ENCODE measurements around the gene ZNF618.

ZNF618 gene

DNA sequence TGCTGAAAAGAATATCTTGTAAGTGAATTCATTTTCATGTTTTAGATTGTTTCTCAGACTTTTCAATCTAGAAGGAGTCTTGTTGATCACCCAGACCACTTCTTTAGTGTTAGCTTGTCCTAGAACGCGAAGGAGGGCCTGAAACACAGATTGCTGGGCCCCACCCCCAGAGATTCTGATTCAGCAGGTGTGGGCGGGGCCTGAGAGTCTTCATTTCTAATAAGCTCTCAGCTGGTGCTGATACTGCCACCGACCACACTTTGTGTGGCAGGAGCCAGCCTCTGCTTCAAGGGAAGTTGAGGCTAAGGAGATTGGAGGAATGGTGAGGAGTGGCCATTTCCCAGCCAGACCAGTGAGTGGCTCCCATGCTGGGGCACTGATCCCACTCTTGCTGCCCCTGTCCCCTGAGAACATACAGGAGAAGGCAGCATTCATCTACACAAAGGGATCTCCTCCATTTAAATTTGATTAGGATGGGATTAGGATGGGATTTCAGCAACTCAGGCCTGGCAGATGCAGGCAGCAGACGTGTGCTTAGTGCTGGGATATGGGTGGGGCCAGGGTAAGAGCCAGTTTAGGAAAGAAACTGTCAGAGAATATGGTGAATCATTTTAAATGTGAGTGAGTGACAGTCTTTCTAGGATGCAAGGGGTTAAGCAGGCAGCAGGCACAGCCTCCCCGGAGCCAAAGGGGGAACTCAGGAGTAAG lies 35.9 kb downstream of the ZNF618 start:
- FAIRE-seq, result no peak

DNA sequence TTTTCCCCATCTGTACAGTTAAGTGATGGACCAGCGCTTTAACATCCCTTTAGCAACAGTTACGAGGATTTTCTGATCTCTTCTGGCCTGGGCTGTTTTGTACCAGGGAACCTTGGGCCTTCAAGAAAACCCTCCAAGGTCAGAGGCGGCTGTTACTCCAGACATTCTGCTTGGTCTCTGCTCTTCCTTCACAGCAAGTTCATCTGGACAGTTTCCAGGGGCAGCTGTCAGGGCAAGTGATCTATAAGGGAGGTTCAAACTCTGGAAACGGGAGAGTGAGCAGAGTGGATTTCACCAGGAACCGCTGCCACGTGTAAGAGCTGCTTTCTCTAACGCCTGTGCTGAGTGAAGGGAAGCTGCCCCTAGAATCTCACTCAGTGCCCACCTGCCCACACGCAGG lies 36.7 kb downstream of the ZNF618 start:
- no peak for FAIRE-seq

DNA sequence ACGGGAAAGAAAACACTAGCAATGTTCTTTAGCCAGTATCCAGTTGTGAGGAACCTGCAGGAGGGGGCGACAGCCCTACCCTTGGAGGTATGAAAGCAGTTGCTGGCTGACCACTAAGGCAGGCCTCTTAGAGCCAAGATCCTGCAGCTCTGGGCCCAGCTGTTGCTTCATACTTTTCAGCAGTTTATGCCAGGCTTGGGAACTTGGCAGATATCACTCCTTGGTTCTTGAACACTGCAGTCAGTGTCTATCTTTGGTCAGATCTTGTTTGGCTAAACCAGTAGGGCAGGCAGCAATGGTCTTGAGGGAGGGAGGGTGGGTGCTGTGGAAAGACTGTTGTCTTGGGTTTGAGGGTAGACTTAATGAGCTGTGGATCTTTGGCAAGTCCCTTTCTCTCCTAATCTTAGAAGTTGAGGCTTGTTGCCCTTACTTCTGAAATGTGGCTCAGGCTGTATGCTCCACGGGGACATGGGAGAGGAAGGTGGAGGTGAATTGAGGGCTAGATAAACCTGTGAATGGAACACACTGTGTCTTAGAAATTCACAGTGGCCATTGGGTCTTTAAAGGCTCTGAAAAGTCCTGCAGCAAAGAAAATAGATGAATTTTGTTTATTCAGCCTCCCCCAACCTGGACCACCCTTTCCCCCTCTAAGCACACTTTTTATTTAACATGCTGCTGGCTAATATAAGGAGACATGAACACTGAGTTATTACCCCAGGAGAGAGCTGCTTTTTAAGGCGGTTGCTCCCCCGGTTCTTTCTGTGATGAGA lies 37.5 kb downstream of the ZNF618 start:
- FAIRE-seq, result no peak

DNA sequence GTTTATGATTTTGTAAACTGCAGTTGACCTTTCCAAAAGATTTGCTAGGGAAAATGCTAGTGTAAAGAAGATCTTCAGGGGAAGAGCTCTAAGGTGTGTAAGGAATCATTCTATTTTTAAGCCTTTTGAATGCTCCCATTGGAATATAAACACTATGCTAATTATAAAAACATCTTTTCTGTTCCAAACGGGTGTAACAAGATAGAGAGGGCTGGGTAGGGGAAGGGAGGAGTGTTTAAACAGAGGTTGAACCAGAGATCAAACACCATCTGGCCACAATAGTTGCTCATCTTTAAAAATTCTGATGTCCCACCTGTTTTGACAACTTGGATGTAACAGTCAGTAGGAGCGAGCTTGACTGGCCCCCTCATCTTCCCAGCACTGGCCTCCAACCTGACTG lies 38.4 kb downstream of the ZNF618 start:
- FAIRE-seq, result no peak

DNA sequence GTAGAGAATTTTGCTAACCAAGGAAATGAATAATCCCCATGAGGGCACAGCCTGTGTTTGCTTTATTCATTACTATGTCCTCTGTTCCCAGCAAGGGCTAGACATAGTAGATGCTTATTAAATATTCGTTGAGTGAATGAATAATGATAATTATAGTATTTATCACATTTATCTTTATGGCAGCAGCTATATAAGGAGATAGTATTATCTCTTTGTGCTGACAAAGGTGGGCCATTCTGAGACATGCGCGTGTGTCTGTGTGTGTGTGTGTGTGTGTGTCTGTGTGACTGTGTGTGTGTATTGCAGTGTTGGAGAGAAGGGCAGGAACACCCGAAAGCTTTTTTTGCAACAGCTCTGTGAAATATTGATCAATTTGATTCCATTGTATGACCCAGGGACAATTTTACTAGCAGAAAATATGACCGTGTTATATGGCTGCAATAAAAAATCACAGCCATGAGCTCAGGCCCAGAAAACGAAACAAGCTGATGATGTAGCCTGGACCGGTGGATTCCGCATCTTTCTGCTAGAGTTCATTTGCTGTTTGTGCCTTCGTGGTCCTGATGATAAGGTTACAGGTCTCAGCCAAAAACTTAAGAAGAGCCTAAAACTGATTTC lies 39.8 kb downstream of the ZNF618 start:
- no peak for FAIRE-seq

DNA sequence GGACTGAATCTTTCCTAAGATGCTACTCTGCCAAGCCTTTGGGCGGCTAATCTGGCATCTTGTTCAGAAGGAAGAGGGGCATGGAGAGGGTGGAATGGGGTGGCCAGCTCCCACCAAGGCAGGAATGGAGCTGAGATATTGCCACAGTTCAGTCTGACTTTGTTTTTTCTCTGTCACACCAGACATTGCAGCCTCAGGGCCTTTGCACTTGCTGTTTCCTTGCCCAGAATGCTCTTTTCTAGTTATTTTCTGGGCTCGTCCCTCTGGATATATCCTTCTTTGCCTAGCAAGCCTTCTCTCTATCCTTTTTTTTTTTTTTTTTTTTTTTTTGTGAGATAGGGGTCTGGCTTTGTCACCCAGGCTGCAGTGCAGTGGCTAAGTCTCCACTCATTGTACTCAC lies 40.8 kb downstream of the ZNF618 start:
- FAIRE-seq, result no peak

DNA sequence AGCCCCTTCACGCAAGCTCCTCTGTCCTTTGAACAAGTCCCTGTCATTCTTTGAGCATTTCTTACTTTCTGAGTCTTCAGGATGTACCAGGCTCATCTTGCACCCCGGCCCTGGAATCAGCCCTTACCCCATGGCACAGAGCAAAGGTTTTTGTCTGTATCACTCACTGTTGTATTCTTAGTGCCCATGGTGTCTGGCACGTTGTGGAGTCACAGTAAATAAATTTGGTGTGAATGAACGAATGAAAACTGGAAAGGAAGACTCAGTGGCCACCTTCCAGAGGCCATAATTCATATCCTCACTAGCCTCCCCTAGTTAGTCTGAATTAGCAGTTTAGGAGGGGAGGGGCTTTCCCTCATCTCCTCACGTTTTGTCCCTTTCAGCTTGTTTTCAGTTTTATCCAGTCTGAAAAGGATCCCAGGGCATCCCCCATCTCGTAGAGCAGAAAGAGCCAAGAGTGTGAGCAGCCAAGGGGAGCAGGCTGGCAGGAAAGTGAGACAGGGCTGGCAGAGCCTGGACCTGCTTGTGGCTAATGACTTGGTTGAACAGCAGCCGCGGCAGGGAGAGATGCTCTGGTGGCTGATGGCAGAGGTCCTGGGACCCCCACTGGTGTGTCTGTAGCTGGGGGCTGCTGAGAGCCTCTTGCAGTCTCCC lies 42.7 kb downstream of the ZNF618 start:
- no peak for FAIRE-seq

DNA sequence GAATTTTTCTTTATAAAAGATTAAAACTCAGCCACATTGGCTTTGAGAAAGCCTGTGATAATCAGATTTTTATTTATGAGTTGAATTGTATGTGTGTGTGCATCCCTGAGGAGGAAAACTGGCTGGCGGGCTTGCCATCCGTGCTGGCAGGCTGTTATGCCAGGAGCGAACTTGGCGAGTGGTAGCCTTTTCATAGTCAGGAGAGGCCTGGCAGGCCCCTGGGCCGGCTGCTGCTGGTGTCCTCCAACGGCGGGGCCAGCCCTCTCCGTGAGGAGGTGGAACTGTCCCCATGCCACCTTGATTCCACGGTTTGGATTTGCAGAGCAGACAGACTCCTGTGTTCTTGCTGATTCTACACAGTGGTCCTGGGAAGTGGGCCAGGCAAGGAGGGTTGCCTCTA lies 43.3 kb downstream of the ZNF618 start:
- no peak for FAIRE-seq

DNA sequence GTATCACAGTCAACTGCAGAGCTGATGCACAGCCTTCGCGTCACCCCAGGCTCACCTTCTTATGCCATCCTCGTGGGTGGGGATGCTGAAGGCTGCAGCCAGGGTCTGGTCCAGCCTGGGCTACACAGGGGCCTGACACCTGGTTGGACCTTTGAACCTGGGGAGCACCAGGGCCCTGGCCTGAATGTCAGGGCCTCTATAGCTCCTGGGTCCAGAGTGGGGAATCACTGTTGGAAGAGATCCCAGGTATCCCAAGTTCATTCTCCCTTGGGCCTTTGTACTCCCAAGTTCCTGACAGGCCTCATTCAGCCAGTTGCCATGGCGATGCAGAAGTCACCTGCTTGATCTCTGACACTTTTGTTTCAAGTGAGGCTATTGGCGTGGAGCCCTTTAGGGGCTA lies 43.8 kb downstream of the ZNF618 start:
- no peak for FAIRE-seq

DNA sequence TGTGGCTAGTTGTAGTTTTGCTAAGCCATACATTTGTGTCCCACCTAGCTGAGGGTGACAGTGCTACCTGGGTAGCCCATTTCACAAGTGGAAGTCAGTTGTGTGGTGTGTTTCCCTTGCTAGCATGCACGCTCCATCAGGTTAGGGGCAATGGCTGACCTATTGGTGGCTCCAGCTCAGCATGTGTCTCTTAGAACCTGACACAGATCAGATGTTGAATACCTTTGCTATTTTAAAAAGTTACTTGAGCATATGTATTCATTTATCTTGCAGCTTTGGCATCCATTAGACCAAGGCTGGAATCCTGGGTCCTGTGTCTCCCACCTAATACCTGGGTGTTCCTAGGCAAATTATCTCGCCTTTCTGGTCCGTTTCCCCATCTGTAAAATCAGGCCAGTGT lies 44.8 kb downstream of the ZNF618 start:
- no peak for FAIRE-seq

DNA sequence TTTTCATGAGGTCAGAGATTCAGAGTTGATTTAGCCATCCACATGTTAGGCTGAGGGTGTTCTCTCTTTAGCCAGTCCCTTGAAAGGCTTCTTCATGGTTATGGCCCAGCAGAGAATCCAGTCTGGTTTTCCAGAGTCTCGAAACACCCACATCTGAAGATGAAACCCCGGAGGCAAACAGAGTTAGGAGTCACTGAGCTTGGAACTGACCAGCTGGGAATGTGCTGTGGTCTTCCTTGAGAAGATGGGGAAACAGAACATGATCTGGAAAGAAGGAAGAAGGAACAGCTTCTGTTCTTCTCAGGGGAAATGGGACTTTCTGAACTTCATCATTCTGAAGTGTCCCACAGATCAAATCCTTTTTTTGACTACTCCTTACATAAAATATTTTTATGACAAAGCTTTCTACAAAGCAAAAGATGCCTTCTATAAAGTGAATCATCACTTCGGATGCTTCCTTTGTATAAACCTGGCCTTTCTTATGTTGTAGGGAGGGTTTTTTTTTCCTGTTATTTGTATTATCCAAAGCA lies 45.4 kb downstream of the ZNF618 start:
- FAIRE-seq, result no peak

DNA sequence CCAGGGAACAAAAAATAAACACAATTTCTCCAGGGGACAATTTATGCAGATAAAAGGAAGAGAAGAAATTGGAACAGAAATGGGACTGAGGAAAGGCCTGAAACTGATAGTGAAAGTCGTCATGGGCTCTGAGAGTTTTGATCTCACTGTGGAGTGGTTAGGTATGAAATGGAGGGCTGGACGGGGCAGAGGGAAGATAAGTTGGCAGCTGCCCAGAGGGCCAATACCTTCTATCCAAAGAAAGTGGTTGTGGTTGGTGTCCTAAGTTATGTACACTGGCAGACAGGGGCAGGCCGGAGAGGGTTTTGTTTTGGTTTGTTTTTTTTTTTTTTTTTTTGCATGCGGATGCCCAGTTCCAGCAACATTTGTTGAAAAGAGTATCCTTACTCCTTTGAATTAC lies 46.1 kb downstream of the ZNF618 start:
- no peak for FAIRE-seq

DNA sequence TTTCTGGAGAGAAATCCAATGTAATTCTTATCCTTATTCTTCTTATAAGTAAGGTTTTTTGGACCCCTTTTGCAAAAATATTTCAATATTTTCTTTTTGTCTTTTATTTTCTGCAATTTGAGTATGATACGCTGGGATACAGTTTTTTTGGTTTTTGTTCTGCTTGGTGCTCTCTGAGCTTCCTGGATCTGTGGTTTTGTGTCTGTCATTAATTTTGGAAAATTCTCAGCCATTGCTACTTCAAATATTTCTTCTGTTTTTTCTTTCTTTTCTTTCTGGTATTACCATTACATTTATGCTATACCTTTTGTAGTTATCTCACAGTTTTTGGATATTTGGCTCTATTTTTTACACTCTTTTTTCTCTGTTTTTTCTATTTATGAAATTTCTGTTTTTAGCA lies 50.1 kb downstream of the ZNF618 start:
- FAIRE-seq, result no peak

DNA sequence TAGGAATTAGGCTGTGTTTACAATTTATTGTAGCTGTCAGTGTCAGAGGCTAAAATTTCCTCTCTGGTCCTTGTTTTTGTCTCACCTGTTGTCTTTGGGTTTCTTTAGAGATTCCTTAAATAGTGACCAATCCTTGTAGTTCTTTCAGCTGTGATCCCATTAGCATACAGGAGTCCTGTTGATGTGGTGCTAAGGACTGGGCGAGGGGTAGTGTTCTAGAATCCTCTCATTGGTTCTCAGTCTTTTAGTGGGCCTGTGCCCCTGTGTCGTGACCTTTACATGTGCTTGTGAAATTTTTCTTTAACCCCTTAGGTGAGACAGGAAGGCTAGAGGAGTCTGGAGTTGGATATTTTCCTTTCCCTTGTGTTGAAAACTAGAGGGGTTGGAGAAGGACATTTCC lies 51.2 kb downstream of the ZNF618 start:
- FAIRE-seq, result no peak

DNA sequence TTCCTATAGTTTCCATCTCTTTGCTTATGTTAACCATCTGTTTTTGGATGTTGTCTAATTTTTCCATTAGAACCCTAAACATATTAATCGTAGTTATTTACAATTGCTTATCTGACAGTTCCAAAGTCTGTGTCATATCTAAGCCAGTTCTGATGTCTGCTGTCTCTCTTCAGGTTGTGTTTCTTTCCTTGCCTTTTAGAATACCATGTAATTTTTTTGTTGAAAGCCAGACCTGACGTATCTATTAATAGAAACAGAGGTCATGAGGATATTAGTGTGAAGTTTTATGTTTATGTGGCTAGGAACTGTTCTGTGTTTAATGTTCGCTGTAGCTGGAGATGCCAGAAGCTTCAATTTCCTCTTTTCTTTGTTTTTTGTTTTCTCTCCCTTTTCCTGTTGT lies 52.2 kb downstream of the ZNF618 start:
- no peak for FAIRE-seq

DNA sequence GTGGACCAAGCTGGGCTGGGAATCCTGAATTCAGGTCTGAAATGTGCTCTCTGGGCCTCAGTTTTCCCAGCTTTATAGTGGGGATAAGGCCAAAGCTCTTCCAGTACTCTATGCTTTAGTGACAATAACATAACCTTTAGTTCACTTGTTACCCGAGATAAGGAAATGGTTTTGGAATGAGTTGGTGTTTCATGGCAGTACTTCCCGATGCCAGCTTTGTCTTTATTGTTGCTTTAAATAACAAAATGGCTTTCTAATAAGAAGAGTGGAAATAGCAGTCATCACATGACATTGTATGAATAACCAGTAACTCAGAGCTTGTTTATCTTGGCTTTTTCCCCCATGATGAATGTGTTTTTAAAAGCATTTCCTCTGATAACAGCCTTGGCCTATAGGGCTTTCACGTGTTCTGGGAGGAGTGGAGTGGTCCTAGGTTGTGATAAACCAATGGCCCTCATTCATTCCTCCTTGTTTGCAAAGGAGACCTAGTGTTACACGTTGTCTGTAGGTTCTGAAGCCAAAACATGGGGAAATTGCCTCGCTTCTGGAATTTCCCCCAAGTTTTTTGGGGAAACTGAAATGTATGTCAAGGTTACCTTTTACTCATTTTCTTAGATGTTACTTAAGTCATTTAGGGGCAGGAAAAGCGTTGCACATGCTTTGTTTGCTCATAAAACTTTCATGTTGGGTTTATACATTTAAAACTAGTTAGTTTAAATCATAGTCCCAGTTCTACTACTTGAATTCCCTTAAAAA lies 53.7 kb downstream of the ZNF618 start:
- no peak for FAIRE-seq

DNA sequence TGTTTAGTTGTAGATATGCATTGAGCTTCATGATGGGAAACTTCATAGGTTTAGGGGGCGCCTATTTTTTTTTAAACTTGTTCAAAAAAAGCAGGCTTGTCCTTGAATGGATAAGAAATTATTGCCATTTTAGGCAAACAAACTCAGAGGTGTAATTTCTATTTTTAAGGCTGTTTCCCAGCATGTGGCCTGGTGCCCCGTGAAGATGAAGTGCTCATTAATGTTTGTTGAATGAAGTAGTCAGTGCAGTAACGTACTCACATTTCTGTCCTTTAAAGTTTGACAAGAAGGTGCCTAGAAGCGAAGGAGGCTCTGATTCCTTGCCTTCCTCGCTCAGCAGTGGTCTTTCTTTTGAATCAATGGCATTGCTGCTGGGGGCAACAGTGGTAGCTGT lies 54.3 kb downstream of the ZNF618 start:
- FAIRE-seq, result no peak

DNA sequence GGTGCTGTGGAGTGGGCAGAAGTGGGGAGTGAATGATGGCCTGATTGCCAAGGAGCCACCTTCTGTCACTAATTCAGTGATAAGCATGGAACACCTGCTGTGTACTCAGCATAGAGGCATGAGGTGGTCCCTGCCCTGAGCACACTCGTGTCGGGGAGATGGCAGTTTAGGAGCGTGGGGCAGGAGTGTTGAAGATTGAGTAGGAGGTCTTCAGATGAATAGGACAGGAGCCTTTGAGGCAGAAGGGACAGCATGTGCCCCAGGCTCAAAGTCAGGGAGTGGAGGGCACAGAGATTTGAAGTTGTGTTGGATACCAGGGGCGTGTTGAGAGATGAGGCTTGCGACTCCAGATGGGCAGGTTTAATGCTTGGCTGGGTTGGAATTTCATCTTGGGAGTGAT lies 55.0 kb downstream of the ZNF618 start:
- no peak for FAIRE-seq

DNA sequence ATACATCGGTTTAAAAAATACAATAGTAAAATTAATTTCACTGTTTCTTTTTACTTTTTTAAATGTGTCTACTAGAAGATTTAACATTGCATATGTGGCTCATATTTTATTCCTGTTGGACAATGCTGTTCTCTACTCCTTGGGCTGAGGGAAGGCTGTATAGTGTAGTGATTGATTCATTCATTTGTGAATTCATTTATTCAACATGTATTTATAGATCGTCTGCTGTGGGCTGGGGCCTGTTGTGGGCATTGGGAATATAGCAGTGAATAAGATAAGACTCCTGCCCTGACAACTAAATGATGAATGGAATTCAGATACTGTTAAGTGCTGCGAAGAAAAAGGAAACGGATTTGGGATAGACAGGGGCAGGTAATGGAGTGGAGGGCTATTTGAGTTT lies 55.7 kb downstream of the ZNF618 start:
- FAIRE-seq, result no peak

DNA sequence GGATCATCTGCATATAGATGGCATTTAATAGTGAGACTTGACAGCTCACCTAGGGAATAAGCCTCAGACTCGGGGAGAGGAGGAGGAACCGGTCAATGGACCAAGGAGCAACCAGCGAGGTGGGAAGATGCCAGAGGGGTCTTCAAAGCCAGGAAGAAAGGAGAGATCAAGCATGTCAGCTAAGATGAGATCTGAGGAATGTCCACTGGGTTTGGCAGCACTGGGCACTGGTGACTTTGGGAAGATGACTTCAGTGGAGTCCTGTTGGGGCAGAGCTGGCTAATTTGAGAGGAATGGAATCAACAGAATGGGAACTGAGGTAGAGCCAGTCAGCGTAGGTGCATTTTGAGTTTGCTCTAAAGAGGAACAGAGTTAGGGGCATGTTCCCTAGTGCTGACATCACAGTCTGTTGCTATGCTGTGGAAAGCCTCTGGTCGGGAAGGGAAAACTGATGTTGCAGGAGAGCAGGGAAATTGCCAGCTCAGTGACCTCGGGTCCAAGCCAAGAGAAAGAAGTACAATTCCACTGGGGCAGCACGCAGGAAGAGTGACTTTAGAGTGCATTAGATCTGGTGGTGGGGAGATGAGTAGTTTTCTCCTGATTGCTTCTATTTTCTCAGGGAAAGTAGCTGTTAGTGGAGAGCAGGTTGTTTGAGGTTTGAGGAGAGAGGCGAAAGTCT lies 56.9 kb downstream of the ZNF618 start:
- no peak for FAIRE-seq

DNA sequence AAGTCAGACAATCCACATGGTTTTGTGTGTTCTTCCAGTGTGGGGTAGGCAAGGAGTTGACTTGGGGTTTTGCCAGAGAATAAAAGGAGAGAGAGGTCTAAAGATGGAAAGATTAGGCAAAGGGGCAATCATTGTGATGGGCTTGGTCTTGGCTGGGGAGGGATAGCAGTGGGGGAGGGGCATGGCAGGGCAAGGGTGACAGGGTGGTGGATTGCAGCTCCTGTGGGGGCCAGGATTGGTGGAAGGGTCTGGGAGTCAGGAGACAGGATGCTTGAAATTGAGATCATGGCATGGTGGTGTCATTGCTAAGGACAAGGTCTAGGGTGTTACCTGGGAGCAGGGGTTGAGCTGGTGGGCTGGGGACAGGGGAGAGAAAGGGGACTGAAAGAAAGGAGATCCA lies 57.6 kb downstream of the ZNF618 start:
- FAIRE-seq, result no peak

Data from colon (tissue), 2 donors.